ENCODE results near the gene EPOP.

- TF ChIP-seq CTCF (conservative IDR thresholded peaks at IDR 0.05) (no peak), EZH2 (IDR thresholded peaks at IDR 0.05; ENCODE audit: low read depth) (no peak)
Measured at GRCh38 chr17:38632334-38632733, 42.4 kb downstream of the EPOP start.
